Activated CD8-positive, alpha-beta T cell treated with anti-CD3 and anti-CD28 coated beads, Interleukin-2, amount 10 ng/mL, durations not matched to agents 7 days and 5 days (primary cell): ENCODE results near the gene AMMECR1. TPM values are rescaled to one million over a fixed set of nuclear protein-coding genes. Genes with fewer than 3 reads are reported as not detected.

Experiments used
- ATAC-seq: fragments of 150-1000 bp; cut with Tn5 transposase; one replicate; pipeline ENCODE4 v1.10.0; 2021; ENCODE audit warnings: moderate library complexity
- CTCF ChIA-PET: fragments of 350-600 bp; sonication (Branson Sonifier 250); formaldehyde crosslinking; loops from one replicate; lab custom pipeline; 2021; ENCODE audit warnings: antibody characterized with exemption; lab: Charles Lee
- POLR2A ChIA-PET: fragments of 350-600 bp; sonication (Branson Sonifier 250); formaldehyde crosslinking; loops from one replicate; lab custom pipeline; 2021; ENCODE audit warnings: antibody characterized with exemption; lab: Charles Lee
- DNase-seq: peaks from one replicate; pipeline ENCODE4 v3.0.0-alpha.2; 2020
- H3K27ac Mint-ChIP-seq: one replicate; pipeline ENCODE4 v1.8.0; 2021; ENCODE audit warnings: mild to moderate bottlenecking, mixed read lengths
- H3K27me3 Mint-ChIP-seq: one replicate; pipeline ENCODE4 v1.8.0; 2021; ENCODE audit warnings: low read depth, mixed read lengths
- H3K36me3 Mint-ChIP-seq: one replicate; pipeline ENCODE4 v1.8.0; 2021; ENCODE audit warnings: low read depth, mixed read lengths
- H3K4me1 Mint-ChIP-seq: one replicate; pipeline ENCODE4 v1.8.0; 2021; ENCODE audit warnings: low read depth, mixed read lengths
- H3K4me3 Mint-ChIP-seq: one replicate; pipeline ENCODE4 v1.8.0; 2021; ENCODE audit warnings: mild to moderate bottlenecking, mixed read lengths
- H3K9me3 Mint-ChIP-seq: one replicate; pipeline ENCODE4 v1.8.0; 2022; ENCODE audit warnings: mixed read lengths; ENCODE audit not compliant: insufficient read depth
- total RNA-seq, 2 experiments: library from RNA; stranded (reverse); gene quantifications; one replicate each; pipeline ENCODE4 v1.2.3, GENCODE V29; 2021

The AMMECR1 gene
- total RNA-seq, 2 experiments from 2014 or later: 7.3 to 7.5 TPM

DNA sequence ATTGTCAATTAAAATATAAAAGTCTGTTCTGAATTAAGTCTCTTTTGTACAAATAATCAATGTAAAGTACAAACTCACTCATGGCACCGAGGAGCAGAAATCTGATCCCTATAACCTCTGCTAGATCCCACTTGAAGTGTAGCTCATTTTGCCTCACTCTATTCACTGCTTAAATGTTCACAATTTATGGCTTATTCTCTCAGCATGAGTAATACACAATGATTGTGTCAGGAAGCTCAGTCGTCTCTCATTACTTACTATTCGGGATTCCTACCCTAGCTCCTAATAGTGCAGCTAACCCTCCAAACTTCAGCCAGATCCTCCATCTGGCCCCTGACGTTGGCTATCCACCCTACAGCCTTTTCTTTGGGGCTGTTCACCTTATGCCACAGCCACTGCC, 4.7 kb upstream of the AMMECR1 start:
- no peaks in the 10 kb centered on the region for H3K36me3 Mint-ChIP-seq
- no peak overlapping the region for H3K27ac Mint-ChIP-seq
- H3K9me3 Mint-ChIP-seq: no peaks in the 10 kb centered on the region
- DNase-seq (no peak), ATAC-seq (no peak)
- peaks cover 2% of the 10 kb centered on the region for H3K4me1 Mint-ChIP-seq
- H3K27me3 Mint-ChIP-seq: no peaks in the 10 kb centered on the region
- ChIA-PET POLR2A (no interaction called here), CTCF (interaction anchor here (1.4 kb wide), 1 partner anchor 155 kb away, joined by 3 read pairs; no protein-coding TSS in a partner anchor)
- no peak overlapping the region for H3K4me3 Mint-ChIP-seq

DNA sequence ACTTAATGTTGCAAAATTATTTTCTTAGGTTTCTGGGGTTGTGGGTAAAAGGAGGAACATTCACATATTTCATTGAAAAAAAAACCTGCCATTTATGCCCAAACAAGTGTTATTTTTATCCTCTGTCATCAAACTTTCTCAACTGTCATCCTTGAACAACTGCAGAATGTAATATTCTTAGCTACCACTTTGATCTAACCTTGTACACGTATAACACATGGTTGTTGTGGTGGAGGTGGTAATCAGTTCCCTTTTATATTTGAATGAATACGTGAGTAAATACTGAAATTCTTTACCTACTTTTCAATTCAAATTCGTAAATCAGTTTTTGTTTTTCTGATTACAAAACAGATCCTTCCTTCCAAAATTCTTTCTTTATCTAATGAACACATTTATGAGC, 3.8 kb upstream of the AMMECR1 start:
- H3K27me3 Mint-ChIP-seq: no peaks in the 10 kb centered on the region
- ChIA-PET CTCF (no interaction called here), POLR2A (no interaction called here)
- H3K4me3 Mint-ChIP-seq: no peak overlapping the region
- H3K36me3 Mint-ChIP-seq: no peaks in the 10 kb centered on the region
- ATAC-seq (no peak), DNase-seq (no peak)
- peaks cover 2% of the 10 kb centered on the region for H3K4me1 Mint-ChIP-seq
- no peak overlapping the region for H3K27ac Mint-ChIP-seq
- H3K9me3 Mint-ChIP-seq: no peaks in the 10 kb centered on the region

GRCh38 chrX:110321081-110321480, 3.2 kb upstream of the AMMECR1 start:
- Mint-ChIP-seq H3K9me3 (no peaks in the 10 kb centered on the region), H3K4me1 (peaks cover 6% of the 10 kb centered on the region), H3K4me3 (no peak overlapping the region), H3K36me3 (no peaks in the 10 kb centered on the region), H3K27ac (no peak overlapping the region), H3K27me3 (no peaks in the 10 kb centered on the region)
- ATAC-seq: no peak
- no peak for DNase-seq
- ChIA-PET POLR2A (no interaction called here), CTCF (no interaction called here)

DNA sequence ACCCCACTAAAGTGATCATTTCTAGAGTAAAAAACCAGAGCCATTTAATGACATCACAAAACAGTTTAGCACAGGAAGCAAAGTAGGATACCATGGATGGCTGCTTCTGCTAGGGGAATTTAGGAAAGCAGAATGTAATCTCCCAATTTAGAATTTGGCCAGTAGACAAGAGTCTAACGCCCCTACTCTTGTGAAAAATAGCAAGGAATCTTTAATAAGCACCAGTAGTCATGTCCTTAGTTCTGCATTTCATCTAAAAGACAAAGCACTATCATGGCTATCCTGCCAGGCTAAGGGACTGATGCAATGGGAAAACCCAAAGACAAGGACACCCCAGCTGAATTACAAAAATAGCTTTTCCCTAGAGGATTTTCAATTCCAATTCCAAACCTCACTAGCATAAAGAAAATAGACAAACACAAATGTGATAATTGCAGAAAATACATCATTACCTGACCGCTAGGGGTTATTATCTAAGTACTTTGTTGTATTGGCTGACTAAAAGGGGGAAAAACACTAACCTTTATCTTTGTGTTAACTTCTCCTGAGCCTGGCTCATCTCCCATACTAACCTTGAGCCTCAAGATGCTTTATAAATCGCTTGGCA, 2.6 kb upstream of the AMMECR1 start:
- DNase-seq (no peak), ATAC-seq (no peak)
- ChIA-PET CTCF (no interaction called here), POLR2A (no interaction called here)
- Mint-ChIP-seq H3K27me3 (no peaks in the 10 kb centered on the region), H3K9me3 (no peaks in the 10 kb centered on the region), H3K4me3 (no peak overlapping the region), H3K4me1 (peaks cover 9% of the 10 kb centered on the region), H3K36me3 (no peaks in the 10 kb centered on the region), H3K27ac (no peak overlapping the region)

DNA sequence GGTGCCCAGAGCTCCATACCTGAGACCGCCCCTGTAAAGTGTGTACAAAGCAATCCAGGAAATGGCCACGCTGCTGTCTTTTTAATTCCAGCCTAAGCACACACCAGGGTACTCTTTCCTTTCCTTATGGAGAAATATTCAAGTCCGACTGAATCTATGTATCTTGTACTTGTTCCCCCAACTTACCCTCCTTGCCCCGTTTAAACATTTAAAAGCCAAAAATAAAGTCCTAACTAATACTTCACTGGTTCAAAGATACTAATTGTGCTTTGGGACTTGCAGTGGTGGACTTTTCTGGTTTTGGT, 731 bp upstream of the AMMECR1 start:
- Mint-ChIP-seq H3K4me1 (peaks cover 20% of the 10 kb centered on the region), H3K9me3 (no peaks in the 10 kb centered on the region), H3K27me3 (no peaks in the 10 kb centered on the region), H3K27ac (peak overlapping the region; percentile 87), H3K4me3 (peak overlapping the region; percentile 81), H3K36me3 (no peaks in the 10 kb centered on the region)
- POLR2A ChIA-PET: interaction anchor here (1.0 to 1.2 kb wide), 4 partner anchors 11 to 1363 kb away, joined by 3 to 4 read pairs (median 3); partner anchors contain the start of gene ALG13
- DNase-seq (no peak), ATAC-seq (no peak)
- CTCF ChIA-PET: interaction anchor here (1.1 to 1.2 kb wide), 2 partner anchors 23 to 158 kb away, joined by 3 read pairs; no protein-coding TSS in a partner anchor

- Mint-ChIP-seq H3K4me1 (peaks cover 23% of the 10 kb centered on the region), H3K27ac (peak overlapping the region; percentile 87), H3K36me3 (no peaks in the 10 kb centered on the region), H3K4me3 (peak overlapping the region; percentile 81), H3K9me3 (no peaks in the 10 kb centered on the region), H3K27me3 (no peaks in the 10 kb centered on the region)
- ATAC-seq (peak; percentile 31), DNase-seq (peak; percentile 33)
- ChIA-PET POLR2A (interaction anchor here (0.6 to 1.2 kb wide), 5 partner anchors 10 to 158 kb away, joined by 3 to 4 read pairs (median 4); no protein-coding TSS in a partner anchor), CTCF (interaction anchor here (1.6 kb wide), 1 partner anchor 160 kb away, joined by 4 read pairs; no protein-coding TSS in a partner anchor)
Observed at GRCh38 chrX:110317061-110317819, 645 bp downstream of the AMMECR1 start.

- no peaks in the 10 kb centered on the region for H3K9me3 Mint-ChIP-seq
- no peak for ATAC-seq
- H3K36me3 Mint-ChIP-seq: no peaks in the 10 kb centered on the region
- no peak for DNase-seq
- peaks cover 25% of the 10 kb centered on the region for H3K4me1 Mint-ChIP-seq
- no peaks in the 10 kb centered on the region for H3K27me3 Mint-ChIP-seq
- peak overlapping the region; percentile 87 for H3K27ac Mint-ChIP-seq
- ChIA-PET POLR2A (interaction anchor here (0.6 to 1.0 kb wide), 2 partner anchors 9 to 89 kb away, joined by 4 read pairs; no protein-coding TSS in a partner anchor), CTCF (interaction anchor here (1.6 kb wide), 1 partner anchor 159 kb away, joined by 4 read pairs; no protein-coding TSS in a partner anchor)
- H3K4me3 Mint-ChIP-seq: peak overlapping the region; percentile 81
Observed at GRCh38 chrX:110316351-110317060, 1.4 kb downstream of the AMMECR1 start.

GRCh38 chrX:110315551-110315950, 2.3 kb downstream of the AMMECR1 start:
- ATAC-seq: no peak
- POLR2A ChIA-PET: no interaction called here
- Mint-ChIP-seq H3K4me3 (peak overlapping the region; percentile 81), H3K27me3 (no peaks in the 10 kb centered on the region), H3K27ac (no peak overlapping the region), H3K9me3 (no peaks in the 10 kb centered on the region), H3K36me3 (no peaks in the 10 kb centered on the region), H3K4me1 (peaks cover 32% of the 10 kb centered on the region)
- CTCF ChIA-PET: interaction anchor here (1.6 kb wide), 1 partner anchor 158 kb away, joined by 4 read pairs; no protein-coding TSS in a partner anchor
- DNase-seq: no peak

DNA sequence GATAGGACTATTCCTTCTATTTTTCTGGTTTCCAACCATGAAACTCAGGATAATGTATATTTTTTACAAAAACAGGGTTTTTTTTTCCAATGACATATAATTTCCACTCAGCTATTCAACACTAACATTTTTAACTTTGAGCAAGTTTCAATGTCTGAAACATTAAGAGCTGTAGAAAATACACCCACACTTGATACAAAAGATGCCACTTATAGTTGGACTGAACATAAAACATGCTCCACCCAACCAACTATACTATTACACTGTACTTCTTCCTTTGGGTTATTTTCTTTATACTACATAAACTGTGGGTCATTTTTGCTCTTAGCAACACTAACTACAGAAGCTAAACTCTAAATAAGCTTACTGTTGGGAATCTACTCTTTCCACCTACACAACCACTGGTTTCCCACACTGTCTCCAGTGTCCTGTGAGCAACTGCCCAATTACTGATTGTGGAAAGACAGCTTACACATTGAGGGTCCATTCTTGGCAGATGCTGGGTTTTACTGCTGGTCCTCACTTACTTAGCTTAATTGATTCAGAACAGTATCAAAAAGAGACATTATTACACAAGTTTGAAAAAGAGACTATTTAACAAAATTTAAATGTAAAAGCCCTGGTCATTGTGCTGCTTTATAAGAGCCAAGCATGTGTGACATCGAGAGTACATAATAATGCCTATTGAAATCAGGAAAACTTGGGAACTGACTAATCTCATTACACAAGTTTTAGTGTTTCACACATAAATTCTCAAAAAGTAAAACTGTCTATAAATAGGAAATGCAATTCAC, 6.3 kb downstream of the AMMECR1 start:
- no peak overlapping the region for H3K4me3 Mint-ChIP-seq

GRCh38 chrX:110310896-110311295, 7.0 kb downstream of the AMMECR1 start:
- ChIA-PET POLR2A (no interaction called here), CTCF (interaction anchor here (0.9 to 1.3 kb wide), 3 partner anchors 19 to 165 kb away, joined by 3 read pairs; no protein-coding TSS in a partner anchor)
- no peak overlapping the region for H3K4me3 Mint-ChIP-seq
- H3K36me3 Mint-ChIP-seq: no peaks in the 10 kb centered on the region
- DNase-seq: peak; percentile 21
- no peaks in the 10 kb centered on the region for H3K27me3 Mint-ChIP-seq
- no peak overlapping the region for H3K27ac Mint-ChIP-seq
- H3K4me1 Mint-ChIP-seq: peaks cover 25% of the 10 kb centered on the region
- H3K9me3 Mint-ChIP-seq: no peaks in the 10 kb centered on the region
- peak; percentile 60 for ATAC-seq

More for the DNA sequence above, 6.3 kb downstream of the AMMECR1 start:
- H3K9me3 Mint-ChIP-seq: no peaks in the 10 kb centered on the region
- ChIA-PET POLR2A (no interaction called here), CTCF (interaction anchor here (1.3 kb wide), 1 partner anchor 165 kb away, joined by 3 read pairs; no protein-coding TSS in a partner anchor)
- H3K27me3 Mint-ChIP-seq: no peaks in the 10 kb centered on the region
- H3K4me1 Mint-ChIP-seq: peaks cover 30% of the 10 kb centered on the region
- H3K36me3 Mint-ChIP-seq: no peaks in the 10 kb centered on the region
- H3K27ac Mint-ChIP-seq: no peak overlapping the region
- ATAC-seq: no peak
- no peak for DNase-seq
